NOMO-1 (cell line): ENCODE results near the gene IMPDH2.
"Not testable (repeated sequence)": the region's sequence is repeated elsewhere in the genome, so short reads cannot be mapped to it uniquely, and the experiment has no call there.

ENCODE experiments used
- DNase-seq, 2 experiments: peaks; one replicate each; lab custom pipeline; 2025; ENCODE audit not compliant: unreplicated experiment in 2 of 2; lab: John Stamatoyannopoulos, UW

Gene IMPDH2

GRCh38 chr3:49021813-49022687 lies 7.1 kb downstream of the IMPDH2 start, which contains the start of gene NDUFAF3:
Gene NDUFAF3, plus strand, starts transcription at chr3:49022121. Its CDS starts 24 bp downstream, at chr3:49022145.
- peak; percentile 85 to 87 for DNase-seq

- DNase-seq: peak; percentile 96 to 97
Measured at GRCh38 chr3:49021213-49021812, 7.9 kb downstream of the IMPDH2 start.

GRCh38 chr3:49020330-49021212 lies 8.6 kb downstream of the IMPDH2 start:
- DNase-seq: peak; percentile 25 to 54

- DNase-seq: no peak
Measured at GRCh38 chr3:49019941-49020329, 9.3 kb downstream of the IMPDH2 start.

GRCh38 chr3:49018707-49019006 lies 10.5 kb downstream of the IMPDH2 start:
- DNase-seq: peak in 1 of 2 experiments; percentile 61

GRCh38 chr3:49017971-49018706 lies 11.1 kb downstream of the IMPDH2 start, which contains the start of gene DALRD3:
Gene DALRD3, minus strand, starts transcription at chr3:49018580. Its CDS starts 16 bp downstream, at chr3:49018564.
- peak; percentile 73 to 86 for DNase-seq

GRCh38 chr3:49017229-49017970 lies 11.8 kb downstream of the IMPDH2 start:
- peak; percentile 49 to 67 for DNase-seq

- DNase-seq: no peak
Measured at GRCh38 chr3:49016414-49017228, 12.6 kb downstream of the IMPDH2 start.

GRCh38 chr3:49015765-49016164 lies 13.4 kb downstream of the IMPDH2 start:
- DNase-seq: no peak

- DNase-seq: no peak
Measured at GRCh38 chr3:49015072-49015471, 14.1 kb downstream of the IMPDH2 start.

GRCh38 chr3:49013738-49014660 lies 15.2 kb downstream of the IMPDH2 start:
- peak; percentile 29 to 31 for DNase-seq

GRCh38 chr3:49013113-49013737 lies 16.0 kb downstream of the IMPDH2 start:
- DNase-seq: no peak

GRCh38 chr3:49012441-49013017 lies 16.7 kb downstream of the IMPDH2 start:
- DNase-seq: no peak

GRCh38 chr3:49009396-49009795 lies 19.8 kb downstream of the IMPDH2 start:
- no peak for DNase-seq

GRCh38 chr3:49008627-49009026 lies 20.6 kb downstream of the IMPDH2 start:
- not testable (repeated sequence) for DNase-seq

GRCh38 chr3:49007771-49008528 lies 21.2 kb downstream of the IMPDH2 start:
- peak; percentile 84 to 90 for DNase-seq
